Adipocyte (in vitro differentiated cells): ENCODE measurements around the gene PLCB1.
A peak's percentile ranks its signal among the peaks of the same experiment; 100 is the strongest.

ENCODE experiments used
- DNase-seq: peaks from one replicate; pipeline ENCODE4 v3.0.0-alpha.2; 2015; ENCODE audit warnings: low read depth
- H3K27me3 ChIP-seq: replicated peaks from 2 replicates; pipeline ENCODE4 v1.7.0; 2013; ENCODE audit warnings: mild to moderate bottlenecking, low read length, moderate library complexity; ENCODE audit not compliant: control insufficient read depth, insufficient read depth
- H3K36me3 ChIP-seq: 2 replicates; pipeline ENCODE4 v1.7.0; 2013; ENCODE audit warnings: low read length, mild to moderate bottlenecking, moderate library complexity; ENCODE audit not compliant: control insufficient read depth, insufficient read depth, severe bottlenecking
- H3K4me1 ChIP-seq: 2 replicates; pipeline ENCODE4 v1.7.0; 2013; ENCODE audit warnings: mild to moderate bottlenecking, low read length, moderate library complexity; ENCODE audit not compliant: control insufficient read depth, insufficient read depth
- H3K4me3 ChIP-seq: 2 replicates; pipeline ENCODE4 v1.7.0; 2013; ENCODE audit warnings: mild to moderate bottlenecking, low read length, moderate library complexity
- H3K9ac ChIP-seq: 2 replicates; pipeline ENCODE4 v1.7.0; 2013; ENCODE audit warnings: mild to moderate bottlenecking, low read length, moderate library complexity
- H3K9me3 ChIP-seq: 2 replicates; pipeline ENCODE4 v1.7.0; 2013; ENCODE audit warnings: mild to moderate bottlenecking, low read length, moderate library complexity; ENCODE audit not compliant: control insufficient read depth

The PLCB1 gene

GRCh38 chr20:8304124-8304816 lies 172.2 kb downstream of the PLCB1 start:
- Histone ChIP-seq H3K36me3 (no peaks in the 10 kb centered on the region), H3K4me1 (peaks cover 11% of the 10 kb centered on the region), H3K4me3 (no peak overlapping the region), H3K27me3 (no peaks in the 10 kb centered on the region), H3K9me3 (no peaks in the 10 kb centered on the region), H3K9ac (no peak overlapping the region)
- peak; percentile 9 for DNase-seq

GRCh38 chr20:8305449-8305978 lies 173.4 kb downstream of the PLCB1 start:
- no peak overlapping the region for H3K9ac ChIP-seq
- H3K4me3 ChIP-seq: no peak overlapping the region
- H3K4me1 ChIP-seq: peaks cover 11% of the 10 kb centered on the region
- no peaks in the 10 kb centered on the region for H3K9me3 ChIP-seq
- no peaks in the 10 kb centered on the region for H3K36me3 ChIP-seq
- DNase-seq: peak; percentile 39
- no peaks in the 10 kb centered on the region for H3K27me3 ChIP-seq

- DNase-seq: no peak
- H3K4me3 ChIP-seq: no peak overlapping the region
- no peaks in the 10 kb centered on the region for H3K9me3 ChIP-seq
- H3K36me3 ChIP-seq: no peaks in the 10 kb centered on the region
- H3K9ac ChIP-seq: no peak overlapping the region
- H3K27me3 ChIP-seq: no peaks in the 10 kb centered on the region
- H3K4me1 ChIP-seq: peaks cover 11% of the 10 kb centered on the region
These were observed 174.9 kb downstream of the PLCB1 start for GRCh38 chr20:8306937-8307336.

- Histone ChIP-seq H3K4me3 (no peak overlapping the region), H3K4me1 (no peaks in the 10 kb centered on the region), H3K27me3 (no peaks in the 10 kb centered on the region), H3K36me3 (no peaks in the 10 kb centered on the region), H3K9ac (no peak overlapping the region), H3K9me3 (peaks cover 5% of the 10 kb centered on the region)
- DNase-seq: no peak
These were observed 177.6 kb downstream of the PLCB1 start for GRCh38 chr20:8309634-8310033.

GRCh38 chr20:8310618-8311017 lies 178.6 kb downstream of the PLCB1 start:
- no peak for DNase-seq
- Histone ChIP-seq H3K4me3 (no peak overlapping the region), H3K36me3 (no peaks in the 10 kb centered on the region), H3K9ac (no peak overlapping the region), H3K4me1 (no peaks in the 10 kb centered on the region), H3K9me3 (peaks cover 5% of the 10 kb centered on the region), H3K27me3 (no peaks in the 10 kb centered on the region)

GRCh38 chr20:8313073-8313472 lies 181.0 kb downstream of the PLCB1 start:
- H3K27me3 ChIP-seq: no peaks in the 10 kb centered on the region
- H3K9ac ChIP-seq: no peak overlapping the region
- no peaks in the 10 kb centered on the region for H3K36me3 ChIP-seq
- no peak for DNase-seq
- peaks cover 5% of the 10 kb centered on the region for H3K9me3 ChIP-seq
- H3K4me1 ChIP-seq: no peaks in the 10 kb centered on the region
- H3K4me3 ChIP-seq: no peak overlapping the region

GRCh38 chr20:8315639-8316573 lies 183.8 kb downstream of the PLCB1 start:
- DNase-seq: no peak
- Histone ChIP-seq H3K36me3 (no peaks in the 10 kb centered on the region), H3K9ac (no peak overlapping the region), H3K4me3 (no peak overlapping the region), H3K9me3 (peaks cover 5% of the 10 kb centered on the region), H3K4me1 (peaks cover 14% of the 10 kb centered on the region), H3K27me3 (no peaks in the 10 kb centered on the region)

GRCh38 chr20:8317448-8317847 lies 185.4 kb downstream of the PLCB1 start:
- Histone ChIP-seq H3K27me3 (no peaks in the 10 kb centered on the region), H3K36me3 (no peaks in the 10 kb centered on the region), H3K9ac (no peak overlapping the region), H3K4me3 (no peak overlapping the region), H3K9me3 (peaks cover 5% of the 10 kb centered on the region), H3K4me1 (peaks cover 14% of the 10 kb centered on the region)
- DNase-seq: no peak

- H3K27me3 ChIP-seq: no peaks in the 10 kb centered on the region
- DNase-seq: no peak
- no peaks in the 10 kb centered on the region for H3K9me3 ChIP-seq
- peaks cover 14% of the 10 kb centered on the region for H3K4me1 ChIP-seq
- no peaks in the 10 kb centered on the region for H3K36me3 ChIP-seq
- H3K9ac ChIP-seq: no peak overlapping the region
- no peak overlapping the region for H3K4me3 ChIP-seq
These were observed 187.0 kb downstream of the PLCB1 start for GRCh38 chr20:8318965-8319625.

GRCh38 chr20:8320306-8320705 lies 188.2 kb downstream of the PLCB1 start:
- no peaks in the 10 kb centered on the region for H3K9me3 ChIP-seq
- H3K27me3 ChIP-seq: no peaks in the 10 kb centered on the region
- no peaks in the 10 kb centered on the region for H3K36me3 ChIP-seq
- no peak overlapping the region for H3K4me3 ChIP-seq
- no peak for DNase-seq
- peaks cover 14% of the 10 kb centered on the region for H3K4me1 ChIP-seq
- H3K9ac ChIP-seq: no peak overlapping the region

- H3K9ac ChIP-seq: no peak overlapping the region
- no peaks in the 10 kb centered on the region for H3K9me3 ChIP-seq
- H3K4me3 ChIP-seq: no peak overlapping the region
- H3K4me1 ChIP-seq: peaks cover 14% of the 10 kb centered on the region
- no peak for DNase-seq
- H3K27me3 ChIP-seq: no peaks in the 10 kb centered on the region
- H3K36me3 ChIP-seq: no peaks in the 10 kb centered on the region
These were observed 188.9 kb downstream of the PLCB1 start for GRCh38 chr20:8321001-8321400.
